D341Med (cell line): ENCODE measurements around the gene GUK1.
"Not testable (repeated sequence)": the region's sequence is repeated elsewhere in the genome, so short reads cannot be mapped to it uniquely, and the experiment has no call there.

Experiments
- DNase-seq: peaks from one replicate; pipeline ENCODE4 v3.0.0; 2012; ENCODE audit warnings: low spot score

The GUK1 gene

GRCh38 chr1:228177721-228178710, 37.9 kb downstream of the GUK1 start:
- DNase-seq: no peak

GRCh38 chr1:228178737-228179684, 38.9 kb downstream of the GUK1 start:
- peak; percentile 12 for DNase-seq

- peak; percentile 41 for DNase-seq
These were observed 40.3 kb downstream of the GUK1 start for GRCh38 chr1:228180271-228180958.

GRCh38 chr1:228180959-228181644, 41.0 kb downstream of the GUK1 start:
- peak; percentile 16 for DNase-seq

GRCh38 chr1:228181645-228182034, 41.6 kb downstream of the GUK1 start:
- DNase-seq: peak; percentile 17

- peak; percentile 26 for DNase-seq
These were observed 42.4 kb downstream of the GUK1 start for GRCh38 chr1:228182296-228183030.

GRCh38 chr1:228184152-228184551, 44.1 kb downstream of the GUK1 start:
- peak; percentile 29 for DNase-seq

GRCh38 chr1:228185641-228185965, 45.5 kb downstream of the GUK1 start:
- DNase-seq: peak; percentile 17

GRCh38 chr1:228188249-228188648, 48.2 kb downstream of the GUK1 start:
- DNase-seq: not testable (repeated sequence)

GRCh38 chr1:228190182-228190581, 50.1 kb downstream of the GUK1 start:
- no peak for DNase-seq

GRCh38 chr1:228190778-228191177, 50.7 kb downstream of the GUK1 start:
- no peak for DNase-seq

- DNase-seq: no peak
These were observed 54.4 kb downstream of the GUK1 start for GRCh38 chr1:228194436-228194835.

- DNase-seq: no peak
These were observed 55.1 kb downstream of the GUK1 start for GRCh38 chr1:228194921-228195812.

- no peak for DNase-seq
These were observed 57.6 kb downstream of the GUK1 start for GRCh38 chr1:228197555-228198147.
